ENCODE results near the gene NKAPD1. TPM values are rescaled to one million over a fixed set of nuclear protein-coding genes. Genes with fewer than 3 reads are reported as not detected.

The NKAPD1 gene
- total and polyA plus RNA-seq, 9 of the 15 experiments (the other 6 are each of a cell fraction or from before 2014, with no cell fraction given), result 14.1 to 73.5 (median 29.3) TPM

DNA sequence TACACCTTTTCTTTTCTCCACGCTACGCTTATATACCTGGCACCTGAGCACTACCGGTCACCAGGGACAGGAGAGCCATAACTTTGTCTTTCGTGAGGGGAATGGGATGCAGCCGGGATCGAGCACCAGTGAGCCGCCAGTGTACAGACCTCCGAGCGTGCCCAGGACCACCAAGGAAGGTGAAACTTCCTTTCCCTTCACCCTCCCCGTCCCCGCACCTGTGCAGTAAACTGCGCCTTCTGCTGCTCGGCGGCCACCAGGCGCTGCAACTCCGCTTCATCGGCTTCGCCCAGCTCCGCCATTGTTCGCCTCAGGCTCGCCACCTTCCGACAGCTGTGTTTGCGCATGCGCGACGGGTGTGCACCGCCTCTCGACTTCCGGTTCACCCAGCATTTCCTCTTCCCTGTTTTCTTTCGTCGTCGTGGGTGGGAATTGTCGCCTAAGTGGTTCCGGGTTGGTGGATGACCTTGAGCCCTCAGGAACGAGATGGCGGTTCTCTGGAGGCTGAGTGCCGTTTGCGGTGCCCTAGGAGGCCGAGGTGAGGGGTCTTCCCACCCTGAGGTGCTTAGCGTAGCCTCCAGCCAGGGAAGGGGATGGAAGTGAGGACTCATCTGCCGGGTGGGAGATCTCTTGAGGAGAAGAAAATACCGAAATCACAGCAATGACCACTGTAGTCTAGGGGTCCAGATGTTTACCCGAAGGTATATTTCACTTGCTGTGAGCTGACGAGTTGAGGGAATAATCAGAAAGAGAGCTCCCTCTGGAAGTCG, 12.5 kb downstream of the NKAPD1 start, which contains the start of the genes SDHD and TIMM8B (continued):
- TF ChIP-seq, protein P1, sequence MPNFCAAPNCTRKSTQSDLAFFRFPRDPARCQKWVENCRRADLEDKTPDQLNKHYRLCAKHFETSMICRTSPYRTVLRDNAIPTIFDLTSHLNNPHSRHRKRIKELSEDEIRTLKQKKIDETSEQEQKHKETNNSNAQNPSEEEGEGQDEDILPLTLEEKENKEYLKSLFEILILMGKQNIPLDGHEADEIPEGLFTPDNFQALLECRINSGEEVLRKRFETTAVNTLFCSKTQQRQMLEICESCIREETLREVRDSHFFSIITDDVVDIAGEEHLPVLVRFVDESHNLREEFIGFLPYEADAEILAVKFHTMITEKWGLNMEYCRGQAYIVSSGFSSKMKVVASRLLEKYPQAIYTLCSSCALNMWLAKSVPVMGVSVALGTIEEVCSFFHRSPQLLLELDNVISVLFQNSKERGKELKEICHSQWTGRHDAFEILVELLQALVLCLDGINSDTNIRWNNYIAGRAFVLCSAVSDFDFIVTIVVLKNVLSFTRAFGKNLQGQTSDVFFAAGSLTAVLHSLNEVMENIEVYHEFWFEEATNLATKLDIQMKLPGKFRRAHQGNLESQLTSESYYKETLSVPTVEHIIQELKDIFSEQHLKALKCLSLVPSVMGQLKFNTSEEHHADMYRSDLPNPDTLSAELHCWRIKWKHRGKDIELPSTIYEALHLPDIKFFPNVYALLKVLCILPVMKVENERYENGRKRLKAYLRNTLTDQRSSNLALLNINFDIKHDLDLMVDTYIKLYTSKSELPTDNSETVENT (CRISPR knock-in tag; IDR thresholded peaks at IDR 0.05), result 0 out of 2 replicates have a peak, but pooled peaks have one; percentile 37
- TF ChIP-seq, protein P2, sequence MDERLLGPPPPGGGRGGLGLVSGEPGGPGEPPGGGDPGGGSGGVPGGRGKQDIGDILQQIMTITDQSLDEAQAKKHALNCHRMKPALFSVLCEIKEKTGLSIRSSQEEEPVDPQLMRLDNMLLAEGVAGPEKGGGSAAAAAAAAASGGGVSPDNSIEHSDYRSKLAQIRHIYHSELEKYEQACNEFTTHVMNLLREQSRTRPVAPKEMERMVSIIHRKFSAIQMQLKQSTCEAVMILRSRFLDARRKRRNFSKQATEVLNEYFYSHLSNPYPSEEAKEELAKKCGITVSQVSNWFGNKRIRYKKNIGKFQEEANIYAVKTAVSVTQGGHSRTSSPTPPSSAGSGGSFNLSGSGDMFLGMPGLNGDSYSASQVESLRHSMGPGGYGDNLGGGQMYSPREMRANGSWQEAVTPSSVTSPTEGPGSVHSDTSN (CRISPR knock-in tag; IDR thresholded peaks at IDR 0.05; ENCODE audit: low read depth), result no peak
- TF ChIP-seq, protein P2 (tag; conservative IDR thresholded peaks at IDR 0.05; ENCODE audit: low read depth), result no peak
- TF ChIP-seq SIRT6 (IDR thresholded peaks at IDR 0.05; ENCODE audit: low read depth, low read length) (no peak), POU5F1 (IDR thresholded peaks at IDR 0.05; ENCODE audit: borderline replicate concordance, low read depth, low read length, partially characterized antibody) (peak; percentile 38), TCF7L2 (IDR thresholded peaks at IDR 0.05; ENCODE audit: low read depth, low read length) (no peak), ZEB2 (IDR thresholded peaks at IDR 0.05) (peak; percentile 51; the same call in 1 of the 2 replicates), CBX2 (IDR thresholded peaks at IDR 0.05; ENCODE audit: insufficient read depth, low read length, poor library complexity, severe bottlenecking) (no peak), CREM (IDR thresholded peaks at IDR 0.05; ENCODE audit: low read depth) (peak; percentile 91), FOS (IDR thresholded peaks at IDR 0.05; ENCODE audit: extremely low read depth, insufficient read length) (peak; percentile 59), TBP (optimal IDR thresholded peaks at IDR 0.05; ENCODE audit: low read depth, low read length) (peak; percentile 79), TFE3 (CRISPR knock-in tag; IDR thresholded peaks at IDR 0.05) (no peak)
- TF ChIP-seq, protein P3, sequence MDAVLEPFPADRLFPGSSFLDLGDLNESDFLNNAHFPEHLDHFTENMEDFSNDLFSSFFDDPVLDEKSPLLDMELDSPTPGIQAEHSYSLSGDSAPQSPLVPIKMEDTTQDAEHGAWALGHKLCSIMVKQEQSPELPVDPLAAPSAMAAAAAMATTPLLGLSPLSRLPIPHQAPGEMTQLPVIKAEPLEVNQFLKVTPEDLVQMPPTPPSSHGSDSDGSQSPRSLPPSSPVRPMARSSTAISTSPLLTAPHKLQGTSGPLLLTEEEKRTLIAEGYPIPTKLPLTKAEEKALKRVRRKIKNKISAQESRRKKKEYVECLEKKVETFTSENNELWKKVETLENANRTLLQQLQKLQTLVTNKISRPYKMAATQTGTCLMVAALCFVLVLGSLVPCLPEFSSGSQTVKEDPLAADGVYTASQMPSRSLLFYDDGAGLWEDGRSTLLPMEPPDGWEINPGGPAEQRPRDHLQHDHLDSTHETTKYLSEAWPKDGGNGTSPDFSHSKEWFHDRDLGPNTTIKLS (IDR thresholded peaks at IDR 0.05; ENCODE audit: borderline replicate concordance, low read depth), result peak; percentile 70
- TF ChIP-seq, protein P4, sequence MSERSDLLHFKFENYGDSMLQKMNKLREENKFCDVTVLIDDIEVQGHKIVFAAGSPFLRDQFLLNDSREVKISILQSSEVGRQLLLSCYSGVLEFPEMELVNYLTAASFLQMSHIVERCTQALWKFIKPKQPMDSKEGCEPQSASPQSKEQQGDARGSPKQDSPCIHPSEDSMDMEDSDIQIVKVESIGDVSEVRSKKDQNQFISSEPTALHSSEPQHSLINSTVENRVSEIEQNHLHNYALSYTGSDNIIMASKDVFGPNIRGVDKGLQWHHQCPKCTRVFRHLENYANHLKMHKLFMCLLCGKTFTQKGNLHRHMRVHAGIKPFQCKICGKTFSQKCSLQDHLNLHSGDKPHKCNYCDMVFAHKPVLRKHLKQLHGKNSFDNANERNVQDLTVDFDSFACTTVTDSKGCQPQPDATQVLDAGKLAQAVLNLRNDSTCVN (CRISPR knock-in tag; IDR thresholded peaks at IDR 0.05), result no peak
- TF ChIP-seq, protein P5, sequence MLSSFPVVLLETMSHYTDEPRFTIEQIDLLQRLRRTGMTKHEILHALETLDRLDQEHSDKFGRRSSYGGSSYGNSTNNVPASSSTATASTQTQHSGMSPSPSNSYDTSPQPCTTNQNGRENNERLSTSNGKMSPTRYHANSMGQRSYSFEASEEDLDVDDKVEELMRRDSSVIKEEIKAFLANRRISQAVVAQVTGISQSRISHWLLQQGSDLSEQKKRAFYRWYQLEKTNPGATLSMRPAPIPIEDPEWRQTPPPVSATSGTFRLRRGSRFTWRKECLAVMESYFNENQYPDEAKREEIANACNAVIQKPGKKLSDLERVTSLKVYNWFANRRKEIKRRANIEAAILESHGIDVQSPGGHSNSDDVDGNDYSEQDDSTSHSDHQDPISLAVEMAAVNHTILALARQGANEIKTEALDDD (IDR thresholded peaks at IDR 0.05), result no peak; the same call in 1 of the 2 replicates
